Measurements from ENCODE around the gene ARHGEF25. TPM values are rescaled to one million over a fixed set of nuclear protein-coding genes. Genes with fewer than 3 reads are reported as not detected.

Gene ARHGEF25
- total RNA-seq, 1 donor from 2014 or later: 16.8 TPM

- H3K27ac Mint-ChIP-seq (ENCODE audit: unreplicated experiment): no peak overlapping the region
- H3K9me3 ChIP-seq (ENCODE audit: insufficient read depth, low read depth, low read length): no peaks in the 10 kb centered on the region
- H3K9ac ChIP-seq (ENCODE audit: low read length): peak overlapping the region; percentile 81
- no peaks in the 10 kb centered on the region for H3K9me3 Mint-ChIP-seq (ENCODE audit: unreplicated experiment)
- H3K4me3 ChIP-seq (ENCODE audit: insufficient read depth, low read depth, low read length): peak overlapping the region; percentile 61
- peak overlapping the region; percentile 89 for H3K4me2 ChIP-seq (ENCODE audit: low read length)
- no peak overlapping the region for H3K27ac ChIP-seq (ENCODE audit: low read depth, low read length)
- H3K27me3 ChIP-seq (ENCODE audit: insufficient read depth, low read length): no peaks in the 10 kb centered on the region
- H3K79me2 ChIP-seq (ENCODE audit: insufficient read depth, low read length): no peaks in the 10 kb centered on the region
- peaks cover 14% of the 10 kb centered on the region for H3K4me1 ChIP-seq (ENCODE audit: insufficient read depth, low read length)
- no peak for FAIRE-seq
- H3K27me3 Mint-ChIP-seq (ENCODE audit: low read depth, unreplicated experiment): peaks cover 32% of the 10 kb centered on the region
- no peak overlapping the region for H2AFZ ChIP-seq (ENCODE audit: low read depth, low read length)
- H3K4me3 Mint-ChIP-seq (ENCODE audit: unreplicated experiment): peak overlapping the region; percentile 87
- TF ChIP-seq CTCF (IDR thresholded peaks at IDR 0.05; ENCODE audit: insufficient read depth, low read depth, low read length) (no peak), EZH2 (IDR thresholded peaks at IDR 0.05; ENCODE audit: insufficient read depth, low read length) (no peak)
- H3K36me3 Mint-ChIP-seq (ENCODE audit: low read depth, unreplicated experiment): peaks cover 41% of the 10 kb centered on the region
- no peak for DNase-seq (ENCODE audit: low read depth)
- peaks cover 10% of the 10 kb centered on the region for H3K4me1 Mint-ChIP-seq (ENCODE audit: low read depth, unreplicated experiment)
- no peaks in the 10 kb centered on the region for H3K36me3 ChIP-seq (ENCODE audit: insufficient read depth, low read length)
- H4K20me1 ChIP-seq (ENCODE audit: insufficient read depth, low read length): peaks cover 3% of the 10 kb centered on the region
These were observed 834 bp downstream of the ARHGEF25 start for GRCh38 chr12:57611827-57612710.

GRCh38 chr12:57612711-57613426 is 1.6 kb downstream of the ARHGEF25 start:
- Mint-ChIP-seq H3K27ac (ENCODE audit: unreplicated experiment) (no peak overlapping the region), H3K9me3 (ENCODE audit: unreplicated experiment) (no peaks in the 10 kb centered on the region), H3K4me3 (ENCODE audit: unreplicated experiment) (peak overlapping the region; percentile 87), H3K4me1 (ENCODE audit: low read depth, unreplicated experiment) (peaks cover 10% of the 10 kb centered on the region), H3K27me3 (ENCODE audit: low read depth, unreplicated experiment) (peaks cover 40% of the 10 kb centered on the region), H3K36me3 (ENCODE audit: low read depth, unreplicated experiment) (peaks cover 45% of the 10 kb centered on the region)
- Histone ChIP-seq H3K4me3 (ENCODE audit: insufficient read depth, low read depth, low read length) (no peak overlapping the region), H2AFZ (ENCODE audit: low read depth, low read length) (no peak overlapping the region), H3K27me3 (ENCODE audit: insufficient read depth, low read length) (no peaks in the 10 kb centered on the region), H3K4me2 (ENCODE audit: low read length) (peak overlapping the region; percentile 89), H3K4me1 (ENCODE audit: insufficient read depth, low read length) (peaks cover 14% of the 10 kb centered on the region), H3K27ac (ENCODE audit: low read depth, low read length) (no peak overlapping the region), H3K36me3 (ENCODE audit: insufficient read depth, low read length) (no peaks in the 10 kb centered on the region), H3K79me2 (ENCODE audit: insufficient read depth, low read length) (no peaks in the 10 kb centered on the region), H3K9ac (ENCODE audit: low read length) (no peak overlapping the region), H3K9me3 (ENCODE audit: insufficient read depth, low read depth, low read length) (no peaks in the 10 kb centered on the region), H4K20me1 (ENCODE audit: insufficient read depth, low read length) (peaks cover 3% of the 10 kb centered on the region)
- TF ChIP-seq CTCF (IDR thresholded peaks at IDR 0.05; ENCODE audit: insufficient read depth, low read depth, low read length) (no peak), EZH2 (IDR thresholded peaks at IDR 0.05; ENCODE audit: insufficient read depth, low read length) (no peak)
- DNase-seq (ENCODE audit: low read depth) (no peak), FAIRE-seq (no peak)
